Parathyroid adenoma (tissue), 2 donors: ENCODE measurements around the gene PCDHB16.
"Not testable (repeated sequence)": the region's sequence is repeated elsewhere in the genome, so short reads cannot be mapped to it uniquely, and the experiment has no call there.

Source experiments
- H2AFZ ChIP-seq: fragments of 300-600 bp; sonication (generic); one replicate; pipeline ENCODE4 v1.7.0; 2017; ENCODE audit warnings: antibody characterized with exemption, mild to moderate bottlenecking
- H3K27ac ChIP-seq: fragments of 300-600 bp; sonication (generic); one replicate; pipeline ENCODE4 v1.7.0; 2017
- H3K27me3 ChIP-seq: fragments of 300-600 bp; sonication (generic); one replicate; pipeline ENCODE4 v1.7.0; 2017; ENCODE audit warnings: low read length; ENCODE audit not compliant: control insufficient read depth, insufficient read depth
- H3K36me3 ChIP-seq: fragments of 300-600 bp; sonication (generic); one replicate; pipeline ENCODE4 v1.7.0; 2017; ENCODE audit warnings: low read length; ENCODE audit not compliant: control insufficient read depth, insufficient read depth
- H3K4me1 ChIP-seq: fragments of 300-600 bp; sonication (generic); one replicate; pipeline ENCODE4 v1.7.0; 2017; ENCODE audit warnings: control low read depth
- H3K4me2 ChIP-seq: fragments of 300-600 bp; sonication (generic); one replicate; pipeline ENCODE4 v1.7.0; 2017; ENCODE audit warnings: low read length
- H3K4me3 ChIP-seq: fragments of 300-600 bp; sonication (generic); one replicate; pipeline ENCODE4 v1.7.0; 2017; ENCODE audit warnings: low read depth, low read length
- H3K79me2 ChIP-seq: fragments of 300-600 bp; sonication (generic); one replicate; pipeline ENCODE4 v1.7.0; 2017; ENCODE audit warnings: control low read depth
- H3K9ac ChIP-seq: fragments of 300-600 bp; sonication (generic); one replicate; pipeline ENCODE4 v1.7.0; 2017; ENCODE audit warnings: mild to moderate bottlenecking
- H3K9me3 ChIP-seq: fragments of 300-600 bp; sonication (generic); one replicate; pipeline ENCODE4 v1.7.0; 2017; ENCODE audit warnings: low read length; ENCODE audit not compliant: control insufficient read depth
- TF ChIP-seq, protein P1 (sequence below): fragments of 300-600 bp; sonication (generic); IDR thresholded peaks from one replicate; pipeline ENCODE4 v1.7.0; 2017; ENCODE audit warnings: antibody characterized with exemption, mild to moderate bottlenecking
- donor health status: primary hyperparathyroidism.

Gene PCDHB16

DNA sequence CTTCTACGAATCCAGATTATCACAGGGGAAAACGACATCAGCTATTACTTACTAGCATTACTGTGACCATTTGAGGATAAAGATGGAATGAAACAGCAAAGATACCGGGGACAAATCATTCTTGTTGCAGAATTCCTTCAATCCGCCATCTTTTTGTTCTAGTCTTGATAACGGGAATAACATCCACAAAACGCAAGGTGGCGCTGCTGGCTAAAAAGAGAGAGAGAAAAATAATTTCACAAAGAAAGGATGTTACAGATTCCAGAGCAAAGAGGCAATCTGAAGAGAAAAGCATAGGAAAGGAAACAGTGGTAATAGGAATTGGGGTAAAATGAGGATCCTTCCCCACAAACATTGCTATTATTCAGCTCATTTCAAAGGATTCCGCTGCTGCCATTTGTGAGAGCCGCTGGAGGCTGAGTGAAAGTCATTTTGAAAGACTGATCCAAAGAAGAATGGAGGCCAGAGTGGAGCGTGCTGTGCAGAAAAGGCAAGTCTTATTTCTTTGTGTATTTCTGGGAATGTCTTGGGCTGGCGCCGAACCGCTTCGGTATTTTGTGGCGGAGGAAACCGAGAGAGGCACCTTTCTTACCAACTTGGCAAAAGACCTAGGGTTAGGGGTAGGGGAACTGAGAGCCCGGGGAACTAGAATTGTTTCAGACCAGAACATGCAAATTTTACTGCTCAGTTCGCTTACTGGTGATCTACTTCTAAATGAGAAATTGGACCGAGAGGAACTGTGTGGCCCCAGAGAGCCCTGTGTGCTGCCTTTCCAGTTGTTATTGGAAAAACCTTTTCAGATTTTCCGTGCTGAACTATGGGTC, 9.6 kb upstream of the PCDHB16 start, which contains the start of gene PCDHB7:
PCDHB7 (plus strand) TSS at position 264 of the 824 bp plus-strand sequence; CDS start at position 456, 192 bp downstream.
- no peak within 1 kb of the TSS for H3K27ac ChIP-seq
- peaks cover 3% of the 10 kb centered on the region for H3K27me3 ChIP-seq
- no peaks in the 10 kb centered on the region for H3K9me3 ChIP-seq
- H3K79me2 ChIP-seq = no peaks in the 10 kb centered on the region
- no peaks in the 10 kb centered on the region for H3K36me3 ChIP-seq
- H3K9ac ChIP-seq = no peak within 1 kb of the TSS
- H3K4me1 ChIP-seq = no peaks in the 10 kb centered on the region
- H2AFZ ChIP-seq = no peak within 1 kb of the TSS
- no peak within 1 kb of the TSS for H3K4me3 ChIP-seq
- H3K4me2 ChIP-seq = no peak within 1 kb of the TSS
- TF ChIP-seq, protein P1, sequence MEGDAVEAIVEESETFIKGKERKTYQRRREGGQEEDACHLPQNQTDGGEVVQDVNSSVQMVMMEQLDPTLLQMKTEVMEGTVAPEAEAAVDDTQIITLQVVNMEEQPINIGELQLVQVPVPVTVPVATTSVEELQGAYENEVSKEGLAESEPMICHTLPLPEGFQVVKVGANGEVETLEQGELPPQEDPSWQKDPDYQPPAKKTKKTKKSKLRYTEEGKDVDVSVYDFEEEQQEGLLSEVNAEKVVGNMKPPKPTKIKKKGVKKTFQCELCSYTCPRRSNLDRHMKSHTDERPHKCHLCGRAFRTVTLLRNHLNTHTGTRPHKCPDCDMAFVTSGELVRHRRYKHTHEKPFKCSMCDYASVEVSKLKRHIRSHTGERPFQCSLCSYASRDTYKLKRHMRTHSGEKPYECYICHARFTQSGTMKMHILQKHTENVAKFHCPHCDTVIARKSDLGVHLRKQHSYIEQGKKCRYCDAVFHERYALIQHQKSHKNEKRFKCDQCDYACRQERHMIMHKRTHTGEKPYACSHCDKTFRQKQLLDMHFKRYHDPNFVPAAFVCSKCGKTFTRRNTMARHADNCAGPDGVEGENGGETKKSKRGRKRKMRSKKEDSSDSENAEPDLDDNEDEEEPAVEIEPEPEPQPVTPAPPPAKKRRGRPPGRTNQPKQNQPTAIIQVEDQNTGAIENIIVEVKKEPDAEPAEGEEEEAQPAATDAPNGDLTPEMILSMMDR = no peak

DNA sequence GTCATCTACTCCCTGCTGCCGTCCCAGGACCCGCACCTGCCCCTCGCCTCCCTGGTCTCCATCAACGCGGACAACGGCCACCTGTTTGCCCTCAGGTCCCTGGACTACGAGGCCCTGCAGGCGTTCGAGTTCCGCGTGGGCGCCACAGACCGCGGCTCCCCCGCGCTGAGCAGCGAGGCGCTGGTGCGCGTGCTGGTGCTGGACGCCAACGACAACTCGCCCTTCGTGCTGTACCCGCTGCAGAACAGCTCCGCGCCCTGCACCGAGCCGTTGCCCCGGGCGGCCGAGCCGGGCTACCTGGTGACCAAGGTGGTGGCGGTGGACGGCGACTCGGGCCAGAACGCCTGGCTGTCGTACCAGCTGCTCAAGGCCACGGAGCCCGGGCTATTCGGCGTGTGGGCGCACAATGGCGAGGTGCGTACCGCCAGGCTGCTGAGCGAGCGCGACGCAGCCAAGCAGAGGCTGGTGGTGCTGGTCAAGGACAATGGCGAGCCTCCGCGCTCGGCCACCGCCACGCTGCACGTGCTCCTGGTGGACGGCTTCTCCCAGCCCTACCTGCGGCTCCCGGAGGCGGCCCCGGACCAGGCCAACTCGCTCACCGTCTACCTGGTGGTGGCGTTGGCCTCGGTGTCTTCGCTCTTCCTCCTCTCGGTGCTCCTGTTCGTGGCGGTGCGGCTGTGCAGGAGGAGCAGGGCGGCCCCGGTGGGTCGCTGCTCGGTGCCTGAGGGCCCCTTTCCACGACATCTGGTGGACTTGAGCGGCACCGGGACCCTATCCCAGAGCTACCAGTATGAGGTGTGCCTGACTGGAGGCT, 7.7 kb upstream of the PCDHB16 start:
- H3K4me2 ChIP-seq, H3K9me3 ChIP-seq, H3K4me1 ChIP-seq, H3K9ac ChIP-seq, H3K79me2 ChIP-seq, H3K27me3 ChIP-seq, H2AFZ ChIP-seq, H3K4me3 ChIP-seq, H3K36me3 ChIP-seq, H3K27ac ChIP-seq: not testable (repeated sequence)

DNA sequence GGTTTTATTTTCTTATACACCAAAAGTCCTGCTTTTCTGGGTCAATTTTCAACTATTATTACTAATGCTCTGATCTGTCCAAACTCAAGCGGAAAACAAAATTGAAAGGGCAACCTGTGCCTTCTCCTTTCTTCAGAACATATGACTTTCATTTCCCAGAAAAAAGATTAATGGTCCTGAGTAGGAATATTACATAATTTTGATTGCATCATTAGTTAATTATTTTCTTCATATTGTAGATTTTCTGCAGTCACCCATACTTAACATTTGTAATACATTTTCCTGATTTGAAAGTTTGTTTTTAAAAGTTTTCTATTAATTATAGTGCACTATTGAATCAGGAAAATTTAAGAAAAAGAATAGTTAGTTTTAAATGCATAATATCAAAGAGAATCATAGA, 6.3 kb upstream of the PCDHB16 start:
- no peak overlapping the region for H3K4me2 ChIP-seq
- H3K9me3 ChIP-seq = no peaks in the 10 kb centered on the region
- peaks cover 11% of the 10 kb centered on the region for H3K27me3 ChIP-seq
- H3K79me2 ChIP-seq = no peaks in the 10 kb centered on the region
- H3K9ac ChIP-seq = no peak overlapping the region
- no peaks in the 10 kb centered on the region for H3K36me3 ChIP-seq
- no peak overlapping the region for H3K27ac ChIP-seq
- TF ChIP-seq, protein P1 = no peak
- H3K4me1 ChIP-seq = no peaks in the 10 kb centered on the region
- H2AFZ ChIP-seq = no peak overlapping the region
- H3K4me3 ChIP-seq = no peak overlapping the region

DNA sequence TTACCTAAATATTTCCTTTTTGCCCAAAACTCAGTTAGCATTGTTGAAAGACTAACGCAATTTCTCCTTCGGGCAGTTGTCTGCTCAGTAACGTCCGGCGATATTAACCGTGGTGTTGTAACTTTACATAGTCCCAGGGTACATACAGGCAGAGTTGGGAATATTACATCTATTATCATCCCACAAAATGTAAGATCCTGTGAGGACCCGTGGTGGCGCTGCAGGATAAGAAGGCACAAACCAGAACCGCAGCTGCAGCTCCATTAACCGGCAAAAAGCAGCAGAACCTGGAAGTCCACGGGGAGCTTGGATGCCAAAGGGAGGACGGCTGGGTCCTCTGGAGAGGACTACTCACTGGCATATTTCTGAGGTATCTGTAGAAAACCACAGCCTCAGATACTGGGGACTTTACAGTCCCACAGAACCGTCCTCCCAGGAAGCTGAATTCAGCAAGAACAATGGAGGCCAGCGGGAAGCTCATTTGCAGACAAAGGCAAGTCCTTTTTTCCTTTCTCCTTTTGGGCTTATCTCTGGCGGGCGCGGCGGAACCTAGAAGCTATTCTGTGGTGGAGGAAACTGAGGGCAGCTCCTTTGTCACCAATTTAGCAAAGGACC, 4.5 kb upstream of the PCDHB16 start, which contains the start of gene PCDHB8:
PCDHB8 (plus strand) TSS at position 214 of the 615 bp plus-strand sequence; CDS start at position 459, 245 bp downstream.
- not testable (repeated sequence) for H3K9ac ChIP-seq, H3K4me2 ChIP-seq, H3K9me3 ChIP-seq, H3K4me1 ChIP-seq, H3K27ac ChIP-seq, H2AFZ ChIP-seq, H3K36me3 ChIP-seq, H3K79me2 ChIP-seq, H3K4me3 ChIP-seq
- H3K27me3 ChIP-seq = peaks cover 11% of the 10 kb centered on the region

DNA sequence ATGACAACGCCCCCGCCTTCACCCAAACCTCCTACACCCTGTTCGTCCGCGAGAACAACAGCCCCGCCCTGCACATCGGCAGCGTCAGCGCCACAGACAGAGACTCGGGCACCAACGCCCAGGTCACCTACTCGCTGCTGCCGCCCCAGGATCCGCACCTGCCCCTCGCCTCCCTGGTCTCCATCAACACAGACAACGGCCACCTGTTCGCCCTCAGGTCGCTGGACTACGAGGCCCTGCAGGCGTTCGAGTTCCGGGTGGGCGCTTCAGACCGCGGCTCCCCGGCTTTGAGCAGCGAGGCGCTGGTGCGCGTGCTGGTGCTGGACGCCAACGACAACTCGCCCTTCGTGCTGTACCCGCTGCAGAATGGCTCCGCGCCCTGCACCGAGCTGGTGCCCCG, 2.8 kb upstream of the PCDHB16 start:
- H3K9me3 ChIP-seq, H3K79me2 ChIP-seq, H3K36me3 ChIP-seq, H3K4me1 ChIP-seq, H3K27ac ChIP-seq, H2AFZ ChIP-seq, H3K4me2 ChIP-seq, H3K9ac ChIP-seq, H3K4me3 ChIP-seq: not testable (repeated sequence)
- H3K27me3 ChIP-seq = peaks cover 11% of the 10 kb centered on the region

DNA sequence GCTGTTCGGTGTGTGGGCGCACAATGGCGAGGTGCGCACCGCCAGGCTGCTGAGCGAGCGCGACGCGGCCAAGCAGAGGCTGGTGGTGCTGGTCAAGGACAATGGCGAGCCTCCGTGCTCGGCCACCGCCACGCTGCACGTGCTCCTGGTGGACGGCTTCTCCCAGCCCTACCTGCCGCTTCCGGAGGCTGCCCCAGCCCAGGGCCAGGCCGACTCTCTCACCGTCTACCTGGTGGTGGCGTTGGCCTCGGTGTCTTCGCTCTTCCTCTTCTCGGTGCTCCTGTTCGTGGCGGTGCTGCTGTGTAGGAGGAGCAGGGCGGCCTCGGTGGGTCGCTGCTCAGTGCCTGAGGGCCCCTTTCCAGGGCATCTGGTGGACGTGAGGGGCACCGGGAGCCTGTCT, 2.3 kb upstream of the PCDHB16 start:
- not testable (repeated sequence) for H3K4me1 ChIP-seq, H3K9ac ChIP-seq, H3K4me3 ChIP-seq, H3K36me3 ChIP-seq, H3K9me3 ChIP-seq, H3K4me2 ChIP-seq, H3K79me2 ChIP-seq, H2AFZ ChIP-seq, H3K27ac ChIP-seq
- H3K27me3 ChIP-seq = peaks cover 11% of the 10 kb centered on the region
